ENCODE results near the gene FLCN. TPM values are rescaled to one million over a fixed set of nuclear protein-coding genes. Genes with fewer than 3 reads are reported as not detected.

FLCN gene
- polyA plus RNA-seq, 2 of the 4 experiments (the other 2 are of a cell fraction): 14.2 to 25.1 TPM

- ChIA-PET CTCF (interaction anchor here (1.1 to 3.2 kb wide), 6 partner anchors 10 to 168 kb away, joined by 3 to 25 read pairs (median 4); no protein-coding TSS in a partner anchor), POLR2A (no interaction called here)
- DNase-seq (ENCODE audit: low read depth in 1 of 2, low spot score in 1 of 2) (no peak), ATAC-seq (peak; percentile 12 to 21; a peak in 4 of 6 replicates), FAIRE-seq (no peak)
- H3K4me1 ChIP-seq: no peaks in the 10 kb centered on the region
- no peak overlapping the region for H3K27ac ChIP-seq
- no peak overlapping the region for H3K4me3 ChIP-seq
- WGBS (ENCODE audit: missing lambda C conversion rate): 93% methylated on average over 10 of the region's 10 CpGs
- no peaks in the 10 kb centered on the region for H3K9me3 ChIP-seq
- H3K4me2 ChIP-seq: no peak overlapping the region
- TF ChIP-seq MAFK (IDR thresholded peaks at IDR 0.05; ENCODE audit: partially characterized antibody) (no peak), CTCF (IDR thresholded peaks at IDR 0.05) (no peak), GATA3 (IDR thresholded peaks at IDR 0.05; ENCODE audit: borderline replicate concordance) (no peak), HOXA7 (CRISPR knock-in tag; IDR thresholded peaks at IDR 0.05) (no peak)
Observed at GRCh38 chr17:17167356-17167755, 69.6 kb downstream of the FLCN start.

GRCh38 chr17:17166446-17166845 lies 70.5 kb downstream of the FLCN start:
- WGBS (ENCODE audit: missing lambda C conversion rate): 93% methylated on average over 8 of the region's 8 CpGs
- ChIA-PET CTCF (interaction anchor here (1.1 to 4.0 kb wide), 6 partner anchors 9 to 24 kb away, joined by 3 to 25 read pairs (median 4); no protein-coding TSS in a partner anchor), POLR2A (no interaction called here)
- TF ChIP-seq RARB (CRISPR knock-in tag; IDR thresholded peaks at IDR 0.05): no peak
- no peak for TF ChIP-seq HMGXB4 (CRISPR knock-in tag; IDR thresholded peaks at IDR 0.05; ENCODE audit: borderline replicate concordance)
- TF ChIP-seq JUN (IDR thresholded peaks at IDR 0.05): no peak
- TF ChIP-seq BCL3 (IDR thresholded peaks at IDR 0.05): no peak
- TF ChIP-seq RCOR1 (IDR thresholded peaks at IDR 0.05; ENCODE audit: low read depth, low read length): no peak
- no peak for FAIRE-seq
- Histone ChIP-seq H3K4me3 (no peak overlapping the region), H3K4me1 (no peaks in the 10 kb centered on the region), H3K9me3 (no peaks in the 10 kb centered on the region), H3K4me2 (no peak overlapping the region), H3K27ac (no peak overlapping the region)
- no peak; a peak in 1 of 6 replicates for ATAC-seq
- DNase-seq (ENCODE audit: low read depth in 1 of 2, low spot score in 1 of 2): no peak

- 95% methylated on average over 22 of the region's 23 CpGs for WGBS (ENCODE audit: missing lambda C conversion rate)
- FAIRE-seq (no peak), ATAC-seq (peak in 1 of 2 experiments; percentile 6; a peak in 1 of 6 replicates), DNase-seq (ENCODE audit: low read depth in 1 of 2, low spot score in 1 of 2) (no peak)
- Histone ChIP-seq H3K4me2 (no peak overlapping the region), H3K4me1 (no peaks in the 10 kb centered on the region), H3K27ac (no peak overlapping the region), H3K4me3 (no peak overlapping the region), H3K9me3 (no peaks in the 10 kb centered on the region)
- ChIA-PET POLR2A (interaction anchor here (0.6 kb wide), 1 partner anchor 23 kb away, joined by 8 read pairs; no protein-coding TSS in a partner anchor), CTCF (interaction anchor here (0.7 to 4.0 kb wide), 4 partner anchors 10 to 483 kb away, joined by 3 to 19 read pairs (median 4); no protein-coding TSS in a partner anchor)
- TF ChIP-seq MAX (IDR thresholded peaks at IDR 0.05): no peak
- no peak for TF ChIP-seq MAFK (IDR thresholded peaks at IDR 0.05; ENCODE audit: partially characterized antibody)
- no peak for TF ChIP-seq ZC3H11A (IDR thresholded peaks at IDR 0.05)
- no peak for TF ChIP-seq RAD21 (conservative IDR thresholded peaks at IDR 0.05 in 1 of 2, IDR thresholded peaks at IDR 0.05 in 1 of 2)
- TF ChIP-seq NPAS2 (CRISPR knock-in tag; IDR thresholded peaks at IDR 0.05; ENCODE audit: borderline replicate concordance): no peak
- TF ChIP-seq EP300 (IDR thresholded peaks at IDR 0.05): no peak
- no peak for TF ChIP-seq FOSB (CRISPR knock-in tag; IDR thresholded peaks at IDR 0.05)
- TF ChIP-seq TP53 (CRISPR knock-in tag; IDR thresholded peaks at IDR 0.05): no peak
Observed at GRCh38 chr17:17165666-17166308, 71.2 kb downstream of the FLCN start.

Measured in A549 (cell line).